ENCODE results near the gene SCN5A.

Gene SCN5A

DNA sequence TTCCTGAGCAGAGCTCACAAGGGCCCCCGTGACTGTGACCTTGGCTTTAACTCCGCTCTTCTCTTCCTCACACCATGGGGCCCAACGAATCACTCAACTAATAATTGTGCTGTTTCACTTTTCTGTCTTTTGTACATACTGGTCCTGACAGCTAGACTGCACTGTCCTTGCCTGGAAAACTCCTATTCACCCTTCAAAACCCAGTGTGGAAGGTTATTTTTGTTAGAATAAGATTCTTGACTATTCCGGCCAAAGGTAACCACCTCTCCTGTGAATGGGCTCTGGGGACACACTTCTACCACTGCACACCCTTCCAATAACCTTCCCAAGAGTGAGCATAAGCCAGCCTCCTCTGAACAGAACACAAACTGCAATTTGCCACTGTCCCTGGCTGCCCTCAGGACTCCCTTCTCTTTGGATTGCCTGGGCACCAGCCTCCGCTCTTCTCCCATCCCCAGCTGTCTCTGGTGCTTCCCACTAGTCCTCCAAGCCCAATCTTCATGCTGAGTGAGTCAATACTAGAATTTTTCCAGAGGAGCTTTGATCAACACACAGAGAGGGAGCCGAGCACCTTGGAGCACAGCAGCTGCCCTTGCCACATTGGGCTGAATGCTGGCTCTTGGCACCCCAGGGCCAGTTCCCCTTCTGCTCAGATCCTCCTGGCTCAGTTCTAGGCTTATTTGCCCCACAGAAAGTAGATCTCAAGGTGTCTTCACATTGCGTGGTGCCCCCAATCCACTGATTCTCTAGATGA, 2.1 kb downstream of the SCN5A start:
- no peak for DNase-seq (ENCODE audit: low spot score)

DNA sequence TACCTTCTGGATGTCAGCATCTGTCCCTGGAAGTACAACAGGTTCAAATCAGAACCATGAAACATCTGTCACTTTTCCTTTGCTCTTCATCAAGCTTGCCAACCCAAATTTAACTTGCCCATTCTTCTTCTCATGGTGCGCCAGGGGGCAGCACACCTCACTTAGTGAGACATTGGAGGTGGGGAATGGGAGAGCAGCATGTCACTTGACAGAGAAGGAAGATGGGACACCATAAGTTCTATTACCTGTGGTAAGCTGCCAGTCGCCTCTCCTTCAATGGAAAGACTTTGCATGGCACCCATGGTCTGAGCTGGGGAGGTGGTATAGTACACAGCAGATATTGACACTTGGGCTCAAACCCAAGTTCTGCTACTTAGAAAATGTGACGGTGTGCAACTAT, 2.9 kb downstream of the SCN5A start:
- no peak for DNase-seq (ENCODE audit: low spot score)

DNA sequence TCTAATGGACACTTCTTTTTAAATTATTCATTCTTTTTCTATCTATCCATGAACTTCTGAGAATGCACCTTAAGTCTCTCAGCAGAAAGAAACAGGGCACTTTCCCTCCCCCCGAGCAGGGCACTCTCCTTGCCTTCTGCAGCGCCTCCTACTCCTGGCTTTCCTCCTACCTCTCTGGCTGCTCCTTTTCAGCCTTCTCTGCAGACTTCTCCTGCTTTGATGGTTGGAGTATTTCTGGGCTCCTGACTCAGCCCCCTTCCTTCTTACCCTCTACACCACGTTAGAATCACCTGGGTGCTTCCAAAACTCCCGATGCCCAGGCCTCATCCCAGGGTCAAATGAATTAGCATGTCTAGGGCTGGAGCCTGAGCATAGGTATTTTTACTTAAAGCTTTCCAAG, 3.4 kb downstream of the SCN5A start:
- no peak for DNase-seq (ENCODE audit: low spot score)

DNA sequence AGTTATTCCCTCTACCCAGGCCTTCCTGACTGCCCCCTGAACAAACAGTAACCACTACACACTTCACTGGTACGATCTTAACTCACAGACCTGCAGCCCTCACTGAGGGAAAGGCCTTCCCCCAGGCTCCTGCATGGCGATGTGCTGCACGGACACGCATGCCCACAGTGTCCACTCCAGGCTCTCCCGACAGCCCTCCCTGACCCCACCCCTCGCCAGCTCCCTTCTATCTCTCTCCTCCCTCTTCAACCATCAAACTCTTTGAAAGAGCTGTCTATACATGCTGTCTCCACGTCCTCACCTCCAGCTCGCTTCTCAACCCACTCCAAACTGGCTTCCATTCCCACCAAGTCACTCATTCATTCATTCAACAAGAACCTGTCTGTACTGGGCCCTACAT, 3.9 kb downstream of the SCN5A start:
- DNase-seq (ENCODE audit: low spot score) = no peak

DNA sequence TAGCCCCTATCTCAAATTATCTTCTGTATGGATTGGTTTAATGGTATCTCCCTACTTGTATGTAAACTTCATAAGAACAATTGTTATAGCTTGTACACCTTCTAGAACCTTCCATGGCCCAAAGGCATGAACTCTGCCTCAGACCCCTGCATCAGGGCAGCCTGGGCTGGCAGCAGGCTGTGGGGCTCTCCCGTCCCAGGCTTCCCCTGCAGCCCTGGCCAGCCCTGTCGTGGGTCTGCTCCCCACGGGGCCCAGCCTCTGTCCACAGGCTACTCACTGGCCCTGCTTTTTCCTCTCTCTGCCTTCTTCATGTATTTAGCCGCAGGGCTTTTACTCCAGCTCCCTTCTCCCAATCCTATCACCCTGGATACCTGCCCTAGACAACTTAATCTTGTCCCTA, 4.4 kb downstream of the SCN5A start:
- no peak for DNase-seq (ENCODE audit: low spot score)

DNA sequence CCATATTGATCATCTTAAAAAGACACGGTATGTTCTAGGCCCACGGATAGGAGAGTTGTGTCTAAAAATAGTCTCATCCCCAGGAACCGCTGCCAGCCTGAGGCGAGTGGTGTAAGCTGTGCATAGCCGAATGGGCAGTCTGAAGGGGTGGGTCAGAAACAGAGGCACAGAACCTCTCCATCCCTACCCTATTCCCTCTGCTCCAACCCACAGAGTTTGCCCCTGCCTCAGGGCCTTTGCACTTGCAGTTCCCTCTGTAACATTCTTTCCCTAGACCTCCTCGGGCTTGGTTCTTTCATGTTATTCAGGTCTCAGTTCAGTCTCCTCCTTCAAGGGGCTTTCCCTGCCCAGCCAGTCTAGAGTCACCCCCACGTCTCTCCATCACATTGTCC, 4.8 kb downstream of the SCN5A start:
- no peak for DNase-seq (ENCODE audit: low spot score)

DNA sequence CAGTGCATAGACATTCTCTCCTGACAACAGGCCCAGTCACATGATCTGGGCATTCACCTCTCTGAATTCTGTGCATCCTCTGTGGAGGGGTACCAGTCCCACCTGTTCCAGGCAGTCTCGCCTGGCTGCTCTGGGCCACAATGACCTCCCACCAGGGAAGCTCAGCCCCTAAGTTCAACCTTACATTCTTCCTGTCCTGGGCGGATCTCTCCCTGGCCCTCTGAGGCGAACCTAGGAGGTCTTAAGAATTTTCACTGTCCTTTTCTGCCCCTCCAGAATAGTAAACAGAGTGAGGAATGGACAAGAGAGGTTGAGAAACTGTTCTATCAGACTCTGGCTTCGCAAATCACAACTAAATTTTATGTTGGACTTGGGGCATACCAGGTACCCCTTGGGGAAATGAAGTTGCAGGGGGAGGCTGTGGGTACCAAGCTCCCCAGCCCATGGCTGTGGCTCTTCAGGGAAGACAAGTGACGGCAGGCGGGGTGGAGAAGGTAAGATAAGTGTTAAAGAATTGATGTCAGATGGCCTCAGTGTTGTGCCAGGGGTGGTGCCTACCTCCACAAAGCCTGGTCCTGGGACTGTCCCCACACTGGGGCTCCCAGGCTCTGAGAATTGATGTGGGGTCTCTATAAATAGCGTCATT, 5.3 kb downstream of the SCN5A start:
- no peak for DNase-seq (ENCODE audit: low spot score)

DNA sequence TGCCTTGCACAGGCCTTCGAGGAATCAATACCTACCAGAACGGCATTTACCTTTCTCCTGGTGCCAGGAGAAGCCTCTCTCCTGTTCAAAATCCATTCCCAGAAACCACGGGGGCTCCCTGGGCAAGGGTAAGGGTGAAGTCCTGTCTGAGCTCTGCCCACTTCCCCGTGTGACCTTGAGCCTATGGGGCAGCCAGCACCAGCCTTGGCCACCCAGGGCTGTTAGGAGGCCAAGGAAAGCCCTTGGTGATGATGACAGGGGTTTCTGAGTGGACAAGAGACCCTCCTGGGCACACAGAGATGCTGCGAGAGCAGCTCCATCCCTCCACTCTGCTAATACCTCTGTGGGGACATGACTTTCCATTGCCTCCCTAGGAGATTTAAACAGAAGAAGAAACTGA, 5.9 kb downstream of the SCN5A start:
- no peak for DNase-seq (ENCODE audit: low spot score)

DNA sequence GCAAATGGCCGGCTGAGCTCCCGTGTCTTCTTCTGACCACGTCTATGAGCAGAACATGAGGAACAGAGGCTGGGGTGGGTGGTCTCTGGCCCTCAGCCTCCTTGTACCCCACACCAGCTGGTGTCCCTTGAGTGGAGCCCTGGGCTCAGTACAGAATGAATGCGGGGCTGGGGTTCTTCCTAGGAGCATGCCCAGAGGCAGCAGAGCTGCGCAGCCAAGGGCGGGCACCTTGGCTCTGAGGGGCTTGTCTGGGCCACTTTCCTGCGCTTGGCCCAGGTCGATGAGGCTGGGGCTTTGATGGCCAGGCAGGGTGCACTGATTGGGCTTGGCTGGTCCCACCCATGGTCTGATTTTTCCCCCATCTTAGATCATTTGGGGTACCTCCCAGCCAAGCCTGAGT, 6.4 kb downstream of the SCN5A start:
- no peak for DNase-seq (ENCODE audit: low spot score)

DNA sequence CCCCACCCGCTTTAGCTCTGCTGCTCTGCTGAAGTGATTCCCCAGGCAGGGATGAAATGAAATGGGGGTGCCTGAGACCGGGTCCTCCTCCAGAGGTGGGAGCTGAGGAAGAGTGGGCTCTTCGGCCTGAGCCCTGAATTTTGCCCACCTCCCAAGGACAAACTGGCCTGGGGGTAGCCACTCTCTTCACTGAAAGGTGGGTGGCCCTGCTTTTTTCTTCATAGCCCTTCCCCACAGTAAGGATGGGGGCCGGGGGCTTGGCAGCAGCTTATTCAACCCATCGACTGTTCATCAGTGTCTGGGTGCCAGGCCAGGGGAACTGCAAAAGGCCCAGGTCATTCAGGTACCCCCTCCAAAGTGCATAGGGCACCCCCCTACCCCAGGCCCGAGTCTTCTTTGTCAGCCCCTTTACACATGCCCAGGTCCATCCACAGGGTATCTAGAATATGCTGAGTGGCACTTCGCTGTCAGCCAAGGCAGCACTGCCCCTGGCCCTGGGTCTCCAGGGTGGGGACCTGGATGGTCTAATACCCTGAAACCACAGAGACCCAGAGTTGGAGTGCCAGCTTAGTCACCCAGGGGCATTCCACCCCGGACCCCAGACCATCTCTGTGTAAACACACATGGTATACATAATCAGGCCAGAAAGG, 7.9 kb downstream of the SCN5A start:
- DNase-seq (ENCODE audit: low spot score) = no peak

DNA sequence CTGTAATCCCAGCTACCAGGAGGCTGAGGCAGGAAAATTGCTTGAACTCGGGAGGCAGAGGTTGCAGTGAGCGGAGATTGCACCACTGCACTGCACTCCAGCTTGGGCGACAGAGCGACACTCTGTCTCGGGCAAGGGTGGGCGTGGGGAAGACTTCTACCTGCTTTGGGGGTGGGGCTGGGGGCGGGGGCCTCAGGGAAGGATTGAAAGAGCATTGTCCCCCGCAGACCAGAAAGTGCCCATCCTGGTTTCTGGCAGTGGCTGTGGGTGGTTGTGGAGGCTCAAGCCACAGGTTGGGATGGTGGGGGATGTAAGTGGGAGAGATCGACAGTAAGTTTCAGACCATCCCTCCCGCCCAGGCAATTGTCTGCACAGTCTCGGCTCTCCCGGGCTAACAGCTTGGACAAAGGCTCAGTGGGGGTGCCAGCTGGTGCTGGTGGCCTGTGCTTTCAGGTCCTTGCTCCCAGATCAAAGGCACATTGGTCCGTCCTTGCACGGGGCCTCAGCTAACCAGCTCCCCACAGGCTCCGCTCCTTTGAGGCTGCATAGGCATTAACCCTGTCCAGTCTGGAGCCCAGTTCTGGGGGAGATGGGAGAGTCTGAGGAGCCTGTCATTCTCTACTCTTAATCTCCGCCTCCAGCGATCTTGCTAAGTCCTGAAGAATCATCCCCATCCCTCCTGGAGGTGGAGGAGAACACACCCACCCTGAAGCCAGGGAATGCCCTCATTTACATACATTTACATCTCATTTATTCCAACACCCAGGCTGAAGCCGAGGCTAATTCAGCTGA, 8.6 kb downstream of the SCN5A start:
- no peak for DNase-seq (ENCODE audit: low spot score)

DNA sequence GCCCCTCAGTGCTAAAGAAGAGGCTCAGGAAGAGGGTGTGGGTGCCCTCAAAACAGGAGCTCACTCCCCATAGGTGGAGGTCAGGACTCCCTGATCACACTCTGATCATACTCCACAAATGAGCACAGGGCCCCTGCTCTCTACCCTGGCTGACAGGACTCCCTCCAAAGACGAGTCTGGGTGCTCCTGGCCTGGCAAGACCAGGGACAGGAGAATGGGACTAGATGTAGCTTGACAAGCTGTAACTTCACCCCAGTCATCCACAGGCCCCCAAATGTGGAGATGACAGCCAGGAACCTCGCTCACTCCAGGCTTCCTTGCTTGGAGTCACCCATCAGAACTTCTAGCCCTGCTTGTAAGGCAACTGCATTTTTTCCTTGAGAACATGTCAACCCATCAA, 11.1 kb downstream of the SCN5A start:
- no peak for DNase-seq (ENCODE audit: low spot score)

DNA sequence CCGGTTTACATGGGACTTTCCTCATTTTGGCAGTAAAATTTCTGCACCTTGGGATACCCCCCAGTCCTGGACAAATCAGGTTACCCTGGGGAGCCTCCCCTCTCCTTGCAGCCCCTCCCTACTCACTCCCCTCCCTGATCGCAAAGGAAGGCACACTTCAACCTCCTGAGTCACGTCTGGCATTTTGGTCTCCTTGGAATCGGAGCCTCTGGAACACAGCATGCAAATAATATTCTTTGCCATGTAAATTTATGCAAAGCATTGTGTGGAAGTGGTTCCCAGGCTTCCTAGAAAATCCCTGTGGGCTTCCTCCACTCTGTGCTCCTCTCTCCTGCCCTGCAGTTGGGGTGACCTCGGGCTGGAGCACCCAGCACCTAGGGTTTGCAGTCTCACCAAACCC, 11.6 kb downstream of the SCN5A start:
- DNase-seq (ENCODE audit: low spot score) = no peak

DNA sequence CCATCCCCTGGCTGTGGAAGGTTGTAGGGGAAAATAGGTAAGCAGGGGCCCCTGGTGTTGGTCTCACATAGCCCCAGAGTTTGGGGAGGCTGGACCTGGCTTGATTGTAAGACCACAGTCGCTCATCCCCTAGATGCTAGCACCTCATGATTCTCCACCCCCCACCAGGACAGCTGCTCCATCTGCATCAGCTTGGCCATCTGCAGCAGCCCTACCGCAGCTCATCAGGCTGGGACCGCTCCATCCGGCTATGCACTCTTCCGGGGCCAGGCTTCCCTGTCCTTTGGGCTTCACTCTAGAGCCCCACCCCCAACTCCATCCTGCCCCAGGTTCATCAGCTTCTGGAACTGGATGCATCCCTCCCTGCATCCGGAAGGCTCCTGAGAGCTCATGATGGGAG, 12.6 kb downstream of the SCN5A start:
- no peak for DNase-seq (ENCODE audit: low spot score)

DNA sequence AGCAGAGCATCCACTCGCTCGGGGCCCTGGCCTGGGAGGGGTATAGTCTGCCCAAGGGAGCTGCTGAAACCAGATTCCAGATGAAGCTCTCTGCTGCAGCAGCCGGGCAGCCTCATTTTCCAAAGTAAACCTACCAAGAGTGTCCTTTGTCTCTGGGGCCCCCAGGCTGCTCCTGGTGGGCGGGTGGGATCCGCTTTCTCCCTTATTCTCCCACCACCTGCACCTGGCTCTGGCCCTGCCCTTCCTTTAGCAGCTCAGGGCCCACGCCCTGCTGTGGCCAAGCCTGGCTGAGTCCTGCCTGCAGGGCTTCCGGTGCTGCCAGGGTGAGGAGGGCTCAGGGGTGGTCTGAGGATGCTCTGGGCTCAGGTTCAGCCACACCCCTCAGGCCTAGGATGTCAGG, 13.0 kb downstream of the SCN5A start:
- no peak for DNase-seq (ENCODE audit: low spot score)

DNA sequence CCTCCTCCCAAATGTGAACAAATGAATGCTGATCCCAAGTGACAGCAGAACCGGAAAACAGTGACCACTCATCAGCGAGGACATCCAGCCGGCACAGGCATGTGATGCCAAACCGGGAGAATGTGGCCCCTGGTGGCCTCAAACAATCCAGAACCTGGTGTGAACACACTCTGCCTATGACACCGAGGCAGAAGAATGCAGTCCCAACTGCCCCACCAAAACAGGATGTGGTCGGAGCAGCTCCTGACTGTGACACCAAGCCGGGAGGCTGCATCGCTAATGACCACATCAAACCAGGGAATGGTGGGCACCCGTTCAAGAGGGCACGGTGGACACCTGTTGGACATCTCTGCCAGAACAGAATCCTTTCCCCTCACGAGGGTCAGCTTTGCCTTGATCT, 15.4 kb downstream of the SCN5A start:
- peak; percentile 37 for DNase-seq (ENCODE audit: low spot score)

DNA sequence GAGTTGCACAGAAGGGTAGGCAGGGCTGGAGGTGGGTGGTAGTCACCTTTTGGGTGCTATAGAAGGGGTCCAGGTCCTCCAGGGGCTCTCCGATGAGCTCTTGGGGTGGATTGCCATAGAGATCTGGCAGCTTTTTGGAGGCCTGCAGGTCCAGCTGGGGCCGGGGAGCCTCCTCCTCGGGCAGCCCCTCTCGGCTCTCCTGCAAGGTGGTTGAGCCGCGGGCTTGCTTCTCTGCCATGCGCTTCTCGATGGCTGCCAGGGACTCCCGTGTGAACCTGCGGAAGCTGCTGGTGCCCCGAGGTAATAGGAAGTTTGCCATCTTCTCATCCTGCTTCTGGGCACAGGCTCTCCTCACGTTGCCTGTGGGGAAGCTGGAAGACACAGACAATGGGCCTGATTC, 16.5 kb downstream of the SCN5A start:
- no peak for DNase-seq (ENCODE audit: low spot score)

DNA sequence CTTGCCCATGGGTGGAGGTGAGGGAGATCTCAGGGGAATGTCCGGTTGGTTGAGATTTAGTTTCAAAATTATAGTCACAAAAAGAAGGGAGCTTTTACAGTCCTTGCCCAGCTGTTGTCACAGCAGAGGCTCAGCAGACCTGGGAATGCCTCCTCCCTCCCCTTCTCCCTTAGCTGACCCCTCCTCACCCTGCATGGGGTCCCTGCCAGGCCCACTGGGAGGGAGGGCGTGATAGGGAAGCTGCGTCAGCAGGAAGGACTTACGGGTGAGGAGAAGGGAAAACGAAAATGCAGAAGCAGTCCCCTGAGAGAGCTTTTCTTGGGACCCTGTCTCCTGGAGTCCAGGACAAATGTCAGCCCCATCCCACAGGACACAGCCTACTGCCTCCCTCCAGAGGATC, 18.9 kb downstream of the SCN5A start:
- no peak for DNase-seq (ENCODE audit: low spot score)

DNA sequence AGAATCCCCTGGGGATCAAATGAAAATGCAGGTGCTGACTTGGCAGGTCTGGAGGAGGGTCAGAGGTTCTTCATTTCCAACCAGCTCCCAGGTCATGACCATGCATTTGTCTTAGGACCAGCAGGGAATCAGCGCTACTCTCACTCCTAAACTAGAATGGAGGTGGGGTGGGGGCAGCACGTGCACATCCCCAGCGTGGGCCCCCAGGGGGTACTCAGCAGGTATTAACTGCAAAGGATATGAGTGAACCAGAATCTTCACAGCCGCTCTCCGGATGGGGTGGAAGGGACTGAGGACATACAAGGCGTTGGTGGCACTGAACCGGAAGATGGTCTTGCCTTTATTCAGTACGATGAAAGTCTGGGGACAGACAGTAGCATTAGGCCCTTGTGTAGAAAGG, 19.4 kb downstream of the SCN5A start:
- no peak for DNase-seq (ENCODE audit: low spot score)

DNA sequence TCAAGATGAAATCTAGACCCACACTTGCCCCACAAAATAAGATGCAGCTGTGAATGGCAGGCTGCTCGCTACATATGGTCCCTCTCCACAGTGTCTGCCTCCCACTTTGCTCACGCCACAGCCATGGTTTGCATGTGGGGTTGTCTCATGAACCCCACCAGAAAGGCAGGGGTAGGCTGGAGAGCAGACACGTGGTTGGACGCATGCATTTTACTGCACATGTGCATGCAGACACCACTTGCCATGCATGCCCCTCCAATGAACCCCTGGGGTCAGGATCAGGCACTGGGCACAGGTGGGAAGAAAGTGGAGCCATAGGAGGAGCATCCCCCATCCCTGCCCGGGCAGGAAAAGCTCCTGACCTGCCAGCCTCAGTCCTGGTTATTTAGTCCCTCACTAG, 20.7 kb downstream of the SCN5A start:
- DNase-seq (ENCODE audit: low spot score) = no peak

DNA sequence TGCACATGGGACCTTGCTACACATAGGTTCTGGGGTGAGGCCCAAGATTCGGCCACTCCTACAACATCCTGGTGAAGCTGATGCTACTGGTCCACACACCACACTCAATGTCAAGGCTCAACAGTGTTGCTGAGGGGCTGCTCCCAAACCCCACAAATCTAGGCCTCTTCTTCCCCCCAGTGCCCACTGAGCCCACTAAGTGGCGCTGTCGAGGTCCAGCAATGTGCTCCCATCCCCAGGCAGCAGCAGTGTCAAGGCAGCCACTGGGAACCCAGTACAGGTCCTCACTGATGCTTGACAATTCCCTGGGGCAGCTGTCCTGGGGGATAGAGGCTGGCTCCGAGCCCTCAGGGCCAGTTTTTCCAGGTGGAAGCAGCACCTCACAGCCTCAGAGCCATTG, 21.5 kb downstream of the SCN5A start:
- no peak for DNase-seq (ENCODE audit: low spot score)

DNA sequence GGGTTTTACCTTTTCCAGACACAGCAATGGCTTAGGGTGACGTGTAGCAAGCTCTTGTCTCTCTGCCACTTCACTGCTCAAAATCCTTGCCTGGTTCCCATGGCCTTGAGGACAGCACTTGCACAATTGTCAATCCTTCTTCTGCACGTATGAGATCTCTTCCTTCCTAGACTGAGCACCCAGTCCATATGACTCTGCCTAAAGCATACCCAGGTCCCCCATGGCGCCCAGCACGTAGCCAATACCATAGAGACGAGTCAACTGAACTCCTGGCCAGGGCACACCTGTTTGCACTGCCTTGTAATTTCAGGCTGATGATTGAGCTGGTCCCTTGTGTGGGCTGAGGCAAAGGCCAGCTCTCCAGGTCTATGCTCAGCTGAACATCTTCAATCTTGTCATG, 23.3 kb downstream of the SCN5A start:
- no peak for DNase-seq (ENCODE audit: low spot score)

DNA sequence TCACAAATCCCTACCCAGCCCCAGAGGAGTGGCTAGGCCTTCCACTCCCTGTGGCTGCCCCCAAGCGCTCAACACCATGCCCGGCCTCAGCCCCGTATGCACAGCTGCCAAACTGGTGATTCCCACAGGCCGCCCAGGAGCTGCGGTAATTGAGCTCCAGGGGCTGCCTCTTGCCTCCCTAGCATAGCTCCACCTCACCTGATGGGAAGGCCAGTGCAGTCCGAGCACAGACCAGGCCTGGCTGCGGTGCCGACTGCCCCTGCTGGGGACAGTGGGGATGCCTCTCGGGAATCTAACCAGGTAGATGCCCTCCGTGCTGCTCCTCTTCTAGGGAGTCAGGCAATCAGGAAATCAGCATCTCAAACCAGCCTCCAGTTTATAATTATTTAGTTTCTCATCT, 25.9 kb downstream of the SCN5A start:
- no peak for DNase-seq (ENCODE audit: low spot score)
